HG02870 (cell line): Measurements from ENCODE around the gene CHST13.

ENCODE experiments used
- ATAC-seq: cut with Tn5 transposase; IDR thresholded peaks from one replicate; pipeline ENCODE4 v1.9.1; 2021; ENCODE audit warnings: mild to moderate bottlenecking, moderate library complexity; ENCODE audit not compliant: unreplicated experiment

CHST13 gene

GRCh38 chr3:126540342-126540849, 16.4 kb downstream of the CHST13 start:
- ATAC-seq, result no peak

- ATAC-seq, result no peak
Observed at GRCh38 chr3:126540951-126541627, 17.1 kb downstream of the CHST13 start.

- no peak for ATAC-seq
Observed at GRCh38 chr3:126541628-126542339, 17.8 kb downstream of the CHST13 start.

- ATAC-seq, result no peak
Observed at GRCh38 chr3:126542340-126543241, 18.6 kb downstream of the CHST13 start.

GRCh38 chr3:126543457-126544061, 19.6 kb downstream of the CHST13 start:
- ATAC-seq, result no peak

- no peak for ATAC-seq
Observed at GRCh38 chr3:126544596-126545281, 20.8 kb downstream of the CHST13 start.

- no peak for ATAC-seq
Observed at GRCh38 chr3:126545544-126545943, 21.6 kb downstream of the CHST13 start.

GRCh38 chr3:126546013-126546412, 22.1 kb downstream of the CHST13 start:
- ATAC-seq, result no peak

- no peak for ATAC-seq
Observed at GRCh38 chr3:126546549-126547239, 22.7 kb downstream of the CHST13 start.

- no peak for ATAC-seq
Observed at GRCh38 chr3:126547721-126548120, 23.8 kb downstream of the CHST13 start.

- ATAC-seq, result no peak
Observed at GRCh38 chr3:126548556-126549466, 24.9 kb downstream of the CHST13 start.

GRCh38 chr3:126549861-126550487, 26.0 kb downstream of the CHST13 start:
- ATAC-seq, result no peak

- no peak for ATAC-seq
Observed at GRCh38 chr3:126550488-126551051, 26.6 kb downstream of the CHST13 start.

GRCh38 chr3:126551121-126551838, 27.3 kb downstream of the CHST13 start:
- ATAC-seq, result no peak

GRCh38 chr3:126551839-126552687, 28.1 kb downstream of the CHST13 start:
- ATAC-seq, result no peak

- ATAC-seq, result no peak
Observed at GRCh38 chr3:126552688-126553283, 28.8 kb downstream of the CHST13 start.
